Spleen (tissue), 11 donors: ENCODE data around the gene RAB44. TPM values are rescaled to one million over a fixed set of nuclear protein-coding genes. Genes with fewer than 3 reads are reported as not detected.

ENCODE experiments used
- DNase-seq: peaks from one replicate; pipeline ENCODE4 v3.0.0-alpha.2; 2020
- H3K27ac ChIP-seq, 8 donors: fragments of 200-600 bp; sonication (generic) in 7 of 8; 1 replicate in 4 of 8; 2 replicates in 4 of 8; pipeline versions ENCODE4 v1.5.0 to v1.8.0; 2016 to 2021; ENCODE audit warnings: inconsistent platforms in 4 of 8, mild to moderate bottlenecking in 4 of 8, moderate library complexity in 1 of 8
- H3K27me3 ChIP-seq, 7 donors: fragments of 200-600 bp; sonication (generic) in 6 of 7; replicated peaks in 1 of 7; 1 replicate in 4 of 7; 2 replicates in 3 of 7; pipeline versions ENCODE4 v1.5.0 to v1.8.0; 2016 to 2021; ENCODE audit warnings: inconsistent platforms in 3 of 7, mild to moderate bottlenecking in 1 of 7
- H3K36me3 ChIP-seq, 6 donors: fragments of 200-600 bp; sonication (generic) in 5 of 6; 1 replicate in 4 of 6; 2 replicates in 2 of 6; pipeline versions ENCODE4 v1.5.0 to v1.8.0; 2016 to 2021; ENCODE audit warnings: inconsistent platforms in 2 of 6
- H3K4me1 ChIP-seq, 6 donors: fragments of 200-600 bp; sonication (generic) in 5 of 6; 1 replicate in 3 of 6; 2 replicates in 3 of 6; pipeline versions ENCODE4 v1.5.0 to v1.8.0; 2016 to 2021; ENCODE audit warnings: inconsistent platforms in 3 of 6
- H3K4me3 ChIP-seq, 8 donors: fragments of 200-600 bp; sonication (generic) in 7 of 8; 1 replicate in 4 of 8; 2 replicates in 4 of 8; pipeline versions ENCODE4 v1.5.0 to v1.8.0; 2016 to 2021; ENCODE audit warnings: inconsistent platforms in 4 of 8, mild to moderate bottlenecking in 4 of 8, moderate library complexity in 2 of 8
- H3K9me3 ChIP-seq, 8 donors: fragments of 200-600 bp; sonication (generic) in 7 of 8; 1 replicate in 4 of 8; 2 replicates in 4 of 8; pipeline versions ENCODE4 v1.5.0 to v1.8.0; 2016 to 2021; ENCODE audit warnings: inconsistent platforms in 4 of 8
- POLR2A ChIP-seq, 3 donors: fragments of 450-650 bp; IDR thresholded peaks; one replicate each; pipeline ENCODE4 v1.5.1; 2017; ENCODE audit warnings: antibody characterized with exemption in 3 of 3, mild to moderate bottlenecking in 1 of 3
- POLR2AphosphoS5 ChIP-seq, 3 donors: sonication (generic); formaldehyde crosslinking; IDR thresholded peaks; one replicate each; pipeline ENCODE4 v1.5.1; 2017; ENCODE audit warnings: antibody characterized with exemption in 3 of 3
- WGBS, 5 donors: extraction: QIAGEN DNeasy Blood & Tissue Kit in 3 of 5; methylation state at CpG; one replicate each; pipeline versions ENCODE4 v1.1.5 to v1.1.7; 2013 to 2018; 5-methylcytosine and 5-hydroxymethylcytosine counted together
- intact Hi-C: fragments of 100-400 bp; cut with DNase I; formaldehyde crosslinking; loops from one replicate; pipeline ENCODE4 v1.15.0; 2023; ENCODE audit warnings: low total_unique reads
- polyA plus RNA-seq, 3 donors: library from polyadenylated mRNA; stranded (reverse); fragments of 200-250 nt; gene quantifications; one replicate each; pipeline ENCODE4 v1.2.1, GENCODE V29; 2013
- total RNA-seq, 7 donors: library from RNA; depleted of rRNA in 3 of 7; stranded (reverse); fragments of >200 nt in 3 of 7; fragmentation: NEBNext Ultra II Directional in 4 of 7; extraction: Animal tissue kit (Norgen Biotek cat#: 25700) in 4 of 7; gene quantifications; one replicate each; pipeline versions ENCODE4 v1.1.0 to v1.2.1, GENCODE V29; 2016 to 2021
- TF ChIP-seq, protein P1 (sequence below), 11 experiments: fragments of 200-600 bp in 7 of 11; fragments of 450-650 bp in 4 of 11; sonication (generic) in 4 of 11; IDR thresholded peaks in 8 of 11; conservative IDR thresholded peaks in 3 of 11; 1 replicate in 7 of 11; 2 replicates in 4 of 11; pipeline versions ENCODE4 v1.4.0 to v1.8.0; 2016 to 2021; ENCODE audit warnings: antibody characterized with exemption in 11 of 11, inconsistent platforms in 4 of 11, mild to moderate bottlenecking in 1 of 11
- donor health status: healthy with polysubstance abuse.
- donor health status: DM: no; HTN: no; CAD: no; lungs with moderate emphysema.
- donor health status: DM: no; HTN: no; CAD: no.
- donor health status: Bipolar disorder and iron deficiency.
- donor health status: healthy.
- donor health status: DM: no; HTN: no; CAD: no.
- donor health status: DM: yes; HTN: yes; CAD: no.

The RAB44 gene
- total and polyA plus RNA-seq, 10 donors = 0.06 to 3.5 (median 0.81) TPM

DNA sequence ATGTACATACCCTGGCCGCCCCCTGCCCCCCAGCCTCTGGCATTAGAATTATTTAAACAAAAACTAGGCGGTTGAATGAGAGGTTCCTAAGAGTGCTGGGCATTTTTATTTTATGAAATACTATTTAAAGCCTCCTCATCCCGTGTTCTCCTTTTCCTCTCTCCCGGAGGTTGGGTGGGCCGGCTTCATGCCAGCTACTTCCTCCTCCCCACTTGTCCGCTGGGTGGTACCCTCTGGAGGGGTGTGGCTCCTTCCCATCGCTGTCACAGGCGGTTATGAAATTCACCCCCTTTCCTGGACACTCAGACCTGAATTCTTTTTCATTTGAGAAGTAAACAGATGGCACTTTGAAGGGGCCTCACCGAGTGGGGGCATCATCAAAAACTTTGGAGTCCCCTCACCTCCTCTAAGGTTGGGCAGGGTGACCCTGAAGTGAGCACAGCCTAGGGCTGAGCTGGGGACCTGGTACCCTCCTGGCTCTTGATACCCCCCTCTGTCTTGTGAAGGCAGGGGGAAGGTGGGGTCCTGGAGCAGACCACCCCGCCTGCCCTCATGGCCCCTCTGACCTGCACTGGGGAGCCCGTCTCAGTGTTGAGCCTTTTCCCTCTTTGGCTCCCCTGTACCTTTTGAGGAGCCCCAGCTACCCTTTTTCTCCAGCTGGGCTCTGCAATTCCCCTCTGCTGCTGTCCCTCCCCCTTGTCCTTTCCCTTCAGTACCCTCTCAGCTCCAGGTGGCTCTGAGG lies 11.5 kb upstream of the RAB44 start:
- 34 to 48% (median 41%) methylated on average over 11 of the region's 11 CpGs for WGBS, 5 donors
- no peaks in the 10 kb centered on the region for H3K9me3 ChIP-seq
- H3K27ac ChIP-seq = peak overlapping the region in 5 of 8 donors; percentile 10 to 64 (median 41)
- H3K4me1 ChIP-seq = peaks cover 23 to 61% (median 53%) of the 10 kb centered on the region in 6 donors
- DNase-seq = no peak
- intact Hi-C loops = no loop called here
- peaks cover 0 to 55% (median 16%) of the 10 kb centered on the region in 6 donors for H3K36me3 ChIP-seq
- no peaks in the 10 kb centered on the region for H3K27me3 ChIP-seq
- TF ChIP-seq, protein P1, sequence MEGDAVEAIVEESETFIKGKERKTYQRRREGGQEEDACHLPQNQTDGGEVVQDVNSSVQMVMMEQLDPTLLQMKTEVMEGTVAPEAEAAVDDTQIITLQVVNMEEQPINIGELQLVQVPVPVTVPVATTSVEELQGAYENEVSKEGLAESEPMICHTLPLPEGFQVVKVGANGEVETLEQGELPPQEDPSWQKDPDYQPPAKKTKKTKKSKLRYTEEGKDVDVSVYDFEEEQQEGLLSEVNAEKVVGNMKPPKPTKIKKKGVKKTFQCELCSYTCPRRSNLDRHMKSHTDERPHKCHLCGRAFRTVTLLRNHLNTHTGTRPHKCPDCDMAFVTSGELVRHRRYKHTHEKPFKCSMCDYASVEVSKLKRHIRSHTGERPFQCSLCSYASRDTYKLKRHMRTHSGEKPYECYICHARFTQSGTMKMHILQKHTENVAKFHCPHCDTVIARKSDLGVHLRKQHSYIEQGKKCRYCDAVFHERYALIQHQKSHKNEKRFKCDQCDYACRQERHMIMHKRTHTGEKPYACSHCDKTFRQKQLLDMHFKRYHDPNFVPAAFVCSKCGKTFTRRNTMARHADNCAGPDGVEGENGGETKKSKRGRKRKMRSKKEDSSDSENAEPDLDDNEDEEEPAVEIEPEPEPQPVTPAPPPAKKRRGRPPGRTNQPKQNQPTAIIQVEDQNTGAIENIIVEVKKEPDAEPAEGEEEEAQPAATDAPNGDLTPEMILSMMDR (IDR thresholded peaks at IDR 0.05 in 8 of 11, conservative IDR thresholded peaks at IDR 0.05 in 3 of 11) = no peak
- no peak for TF ChIP-seq POLR2AphosphoS5 (IDR thresholded peaks at IDR 0.05)
- TF ChIP-seq POLR2A (IDR thresholded peaks at IDR 0.05) = no peak
- H3K4me3 ChIP-seq = no peak overlapping the region

DNA sequence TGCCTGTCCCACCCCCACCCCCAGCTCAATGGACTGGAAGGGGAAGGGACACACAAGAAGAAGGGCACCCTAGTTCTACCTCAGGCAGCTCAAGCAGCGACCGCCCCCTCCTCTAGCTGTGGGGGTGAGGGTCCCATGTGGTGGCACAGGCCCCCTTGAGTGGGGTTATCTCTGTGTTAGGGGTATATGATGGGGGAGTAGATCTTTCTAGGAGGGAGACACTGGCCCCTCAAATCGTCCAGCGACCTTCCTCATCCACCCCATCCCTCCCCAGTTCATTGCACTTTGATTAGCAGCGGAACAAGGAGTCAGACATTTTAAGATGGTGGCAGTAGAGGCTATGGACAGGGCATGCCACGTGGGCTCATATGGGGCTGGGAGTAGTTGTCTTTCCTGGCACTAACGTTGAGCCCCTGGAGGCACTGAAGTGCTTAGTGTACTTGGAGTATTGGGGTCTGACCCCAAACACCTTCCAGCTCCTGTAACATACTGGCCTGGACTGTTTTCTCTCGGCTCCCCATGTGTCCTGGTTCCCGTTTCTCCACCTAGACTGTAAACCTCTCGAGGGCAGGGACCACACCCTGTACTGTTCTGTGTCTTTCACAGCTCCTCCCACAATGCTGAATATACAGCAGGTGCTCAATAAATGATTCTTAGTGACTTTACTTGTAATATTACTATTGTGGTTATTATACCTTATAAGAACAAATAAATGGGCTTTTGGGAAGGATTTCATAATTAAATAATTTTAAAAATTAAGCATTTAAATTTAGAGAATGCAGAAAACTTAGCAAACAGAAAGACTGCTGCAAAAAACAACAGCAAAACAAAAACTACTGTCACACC lies 10.7 kb upstream of the RAB44 start:
- no peak for DNase-seq
- no peaks in the 10 kb centered on the region for H3K9me3 ChIP-seq
- peak overlapping the region in 3 of 8 donors; percentile 29 to 64 (median 43) for H3K27ac ChIP-seq
- TF ChIP-seq POLR2AphosphoS5 (IDR thresholded peaks at IDR 0.05) (no peak), POLR2A (IDR thresholded peaks at IDR 0.05) (no peak)
- TF ChIP-seq, protein P1 (IDR thresholded peaks at IDR 0.05 in 8 of 11, conservative IDR thresholded peaks at IDR 0.05 in 3 of 11) = no peak
- no peaks in the 10 kb centered on the region for H3K27me3 ChIP-seq
- H3K36me3 ChIP-seq = peaks cover 0 to 55% (median 16%) of the 10 kb centered on the region in 6 donors
- intact Hi-C loops = no loop called here
- WGBS, 5 donors = 88 to 95% (median 92%) methylated on average over 10 of the region's 10 CpGs
- no peak overlapping the region for H3K4me3 ChIP-seq
- H3K4me1 ChIP-seq = peaks cover 22 to 61% (median 52%) of the 10 kb centered on the region in 6 donors

DNA sequence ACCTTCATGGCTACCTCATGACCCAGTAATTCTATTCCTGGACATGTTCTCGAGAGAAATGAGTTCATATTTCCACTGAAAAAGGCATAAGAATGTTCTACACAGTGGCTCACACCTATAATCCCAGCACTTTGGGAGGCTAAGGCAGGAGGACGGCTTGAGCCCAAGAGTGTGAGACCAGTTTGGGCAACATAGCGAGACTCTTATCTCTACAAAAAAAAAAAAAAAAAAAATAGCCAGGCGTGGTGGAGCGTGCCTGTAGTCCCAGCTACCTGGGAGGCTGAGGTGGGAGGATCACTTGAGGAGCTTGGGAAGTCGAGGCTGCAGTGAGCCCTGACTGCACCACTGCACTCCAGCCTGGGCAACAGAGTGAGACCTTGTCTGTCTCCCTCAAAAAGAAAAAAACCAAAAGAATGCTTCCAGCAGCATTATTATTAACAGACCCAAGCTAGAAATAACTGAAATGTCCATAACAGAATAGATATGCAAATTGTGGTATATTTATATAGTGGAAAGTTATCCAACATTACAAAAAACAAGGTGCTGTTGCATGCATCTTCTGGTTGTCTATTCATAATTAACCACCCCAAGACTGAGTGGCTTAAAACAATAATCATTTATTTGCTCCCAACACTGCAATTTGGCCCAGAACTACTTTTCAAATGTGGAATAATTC lies 9.4 kb upstream of the RAB44 start:
- Histone ChIP-seq H3K4me3 (no peak overlapping the region), H3K4me1 (peaks cover 17 to 61% (median 52%) of the 10 kb centered on the region in 6 donors), H3K27me3 (no peaks in the 10 kb centered on the region), H3K36me3 (peaks cover 0 to 49% (median 16%) of the 10 kb centered on the region in 6 donors), H3K27ac (no peak overlapping the region), H3K9me3 (no peaks in the 10 kb centered on the region)
- TF ChIP-seq POLR2AphosphoS5 (IDR thresholded peaks at IDR 0.05) (no peak), POLR2A (IDR thresholded peaks at IDR 0.05) (no peak)
- TF ChIP-seq, protein P1 (IDR thresholded peaks at IDR 0.05 in 8 of 11, conservative IDR thresholded peaks at IDR 0.05 in 3 of 11) = no peak
- DNase-seq = no peak
- 89 to 96% (median 93%) methylated on average over 6 of the region's 6 CpGs for whole genome bisulfite sequencing, 5 donors
- intact Hi-C loops = no loop called here
